GM21786 (cell line): Measurements from ENCODE around the gene APOH.

ENCODE experiments used
- ATAC-seq: cut with Tn5 transposase; IDR thresholded peaks from one replicate; pipeline ENCODE4 v1.9.1; 2021; ENCODE audit not compliant: unreplicated experiment

APOH gene

DNA sequence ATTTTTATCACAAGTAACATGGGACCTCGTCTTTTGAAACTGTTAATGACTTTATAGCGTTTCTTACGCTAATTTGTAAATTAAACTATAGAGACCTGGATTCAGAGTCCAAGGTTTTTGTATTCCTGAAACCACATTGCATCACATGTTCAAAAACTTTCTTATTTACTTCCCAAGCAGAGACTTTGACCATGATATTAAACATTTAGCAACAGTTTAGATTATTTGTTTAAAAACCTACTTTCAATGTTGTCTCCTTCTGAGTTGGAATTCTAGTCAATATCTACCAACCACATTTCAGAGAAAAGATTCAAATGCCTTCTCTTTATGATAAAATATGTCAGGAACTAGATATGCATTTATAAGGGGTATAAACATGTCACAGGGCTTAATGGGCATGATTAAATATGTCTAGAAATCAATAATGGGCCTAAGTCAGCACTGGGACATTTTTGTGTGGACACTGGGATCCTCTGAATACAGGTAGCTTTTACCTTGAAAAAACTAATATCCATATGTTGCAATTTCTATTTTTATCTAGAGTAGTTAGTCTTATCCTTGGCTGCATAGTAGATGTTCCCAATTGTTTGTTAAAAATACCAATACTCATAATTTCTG lies 6.3 kb upstream of the APOH start:
- ATAC-seq, result no peak

DNA sequence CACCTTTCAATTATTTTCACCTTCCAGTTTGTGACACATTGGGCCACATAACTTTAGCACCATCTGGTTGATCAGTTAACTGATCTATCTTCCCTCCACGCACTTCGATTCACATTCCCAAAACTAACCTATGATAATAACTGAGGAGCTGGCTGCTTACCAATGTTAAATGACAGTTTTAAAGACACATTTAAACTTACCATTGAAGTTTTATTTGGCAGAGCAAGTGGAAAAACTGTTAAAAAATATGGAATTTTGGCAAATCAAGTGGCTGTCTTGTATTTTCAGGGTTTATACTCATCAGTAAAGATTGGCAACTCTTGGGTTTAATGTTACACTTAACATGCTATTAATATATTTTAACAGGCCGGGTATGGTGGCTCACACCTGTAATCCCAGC lies 5.4 kb upstream of the APOH start:
- no peak for ATAC-seq

DNA sequence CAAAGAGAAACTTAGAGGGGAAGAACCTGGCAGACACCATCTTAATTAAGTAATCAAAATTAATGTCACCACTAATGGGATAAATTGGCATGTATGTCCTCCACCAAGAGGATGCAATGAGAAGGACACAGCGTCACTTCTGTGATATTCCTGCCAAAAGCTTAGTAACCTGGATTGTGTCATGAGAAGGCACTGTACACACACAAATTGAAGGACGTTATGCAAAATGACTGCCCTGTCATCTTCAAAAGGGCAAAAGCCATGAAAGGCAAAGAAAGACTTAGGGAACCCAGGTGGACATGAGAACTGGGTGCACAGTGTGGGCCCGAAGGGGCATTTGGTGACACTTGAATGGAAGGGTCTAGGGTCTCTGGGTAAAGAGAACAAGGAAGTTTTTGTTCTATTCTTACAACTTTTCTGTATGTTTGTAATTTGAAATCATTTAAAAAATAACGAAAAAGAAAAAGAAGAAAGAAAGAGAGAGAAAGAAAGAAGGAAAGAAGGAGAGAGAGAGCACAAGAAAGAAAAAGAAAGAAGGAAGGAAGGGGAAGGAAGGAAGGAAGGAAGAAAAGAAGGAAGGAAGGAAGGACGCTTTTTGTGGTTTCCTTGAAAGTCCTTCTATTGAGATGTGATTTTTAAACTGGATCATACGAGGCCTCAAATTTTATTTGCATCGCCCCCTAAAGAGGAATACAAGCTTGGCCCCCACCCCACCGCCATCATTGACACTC lies 4.0 kb upstream of the APOH start:
- no peak for ATAC-seq

DNA sequence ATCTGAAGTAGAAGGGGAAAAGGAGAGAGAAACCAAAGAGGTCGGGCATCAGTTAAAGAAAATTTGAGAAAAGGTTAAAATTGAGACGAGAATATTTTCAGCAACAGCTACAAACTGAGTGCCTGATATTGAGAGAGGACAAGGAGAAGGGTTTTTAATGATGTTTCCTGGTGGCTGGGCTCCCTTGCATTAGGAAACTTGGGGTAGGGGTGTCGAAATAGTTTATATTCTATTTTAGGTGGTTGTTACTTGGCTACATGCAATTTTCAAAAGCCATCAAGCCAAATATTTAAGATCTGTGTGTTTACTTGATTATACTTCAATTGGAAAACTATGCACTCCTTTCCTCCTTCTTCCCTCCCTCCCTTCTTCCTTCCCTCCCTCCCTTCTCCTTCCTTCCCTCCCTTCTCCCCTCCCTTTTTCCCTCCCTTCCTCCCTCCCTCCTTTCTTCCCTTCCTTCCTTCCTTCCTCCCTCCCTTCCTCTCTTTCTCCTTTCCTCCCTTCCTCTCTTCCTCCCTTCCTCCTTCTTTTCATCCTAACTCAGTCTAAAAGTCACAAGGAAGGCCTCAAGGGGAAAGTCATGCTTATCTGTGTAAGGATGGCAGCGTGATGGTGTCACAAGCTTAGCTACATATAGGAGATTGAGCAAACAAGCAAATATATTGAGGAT lies 1.8 kb upstream of the APOH start:
- ATAC-seq, result no peak

DNA sequence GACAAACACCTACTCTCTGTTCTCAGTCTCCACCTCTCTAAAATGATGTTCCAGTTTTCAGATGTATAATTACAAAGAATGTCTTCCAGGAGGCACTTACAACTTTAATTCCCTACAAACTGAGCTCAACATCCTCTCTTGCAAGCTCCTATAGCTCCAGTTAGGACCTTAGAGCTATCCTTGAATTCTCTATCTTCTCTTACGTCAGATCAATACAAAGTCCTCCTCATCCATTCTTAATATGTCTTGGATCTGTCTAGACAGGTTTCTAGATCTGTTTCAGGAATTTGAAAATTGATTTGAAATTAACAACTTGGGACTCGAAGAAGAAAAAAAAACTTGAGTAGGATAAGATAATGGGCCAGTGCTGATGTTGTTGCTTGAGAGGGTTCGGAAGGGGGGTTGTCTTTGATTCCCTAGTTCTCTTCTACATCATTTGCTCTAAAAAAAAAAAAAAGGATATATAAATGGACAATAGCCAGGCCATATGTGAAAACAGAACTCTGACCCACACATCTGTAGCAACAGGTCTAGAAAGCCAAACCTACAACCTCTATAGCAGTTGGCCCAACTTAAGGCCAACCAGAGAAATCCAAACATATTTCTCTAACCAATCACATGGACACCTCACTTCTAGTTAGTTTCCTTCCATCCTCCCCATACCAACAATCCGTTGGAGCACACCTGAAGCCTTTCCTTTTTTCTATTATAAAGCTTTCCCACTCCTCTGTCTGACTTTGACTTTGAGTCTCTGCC lies 746 bp upstream of the APOH start:
- ATAC-seq, result no peak

DNA sequence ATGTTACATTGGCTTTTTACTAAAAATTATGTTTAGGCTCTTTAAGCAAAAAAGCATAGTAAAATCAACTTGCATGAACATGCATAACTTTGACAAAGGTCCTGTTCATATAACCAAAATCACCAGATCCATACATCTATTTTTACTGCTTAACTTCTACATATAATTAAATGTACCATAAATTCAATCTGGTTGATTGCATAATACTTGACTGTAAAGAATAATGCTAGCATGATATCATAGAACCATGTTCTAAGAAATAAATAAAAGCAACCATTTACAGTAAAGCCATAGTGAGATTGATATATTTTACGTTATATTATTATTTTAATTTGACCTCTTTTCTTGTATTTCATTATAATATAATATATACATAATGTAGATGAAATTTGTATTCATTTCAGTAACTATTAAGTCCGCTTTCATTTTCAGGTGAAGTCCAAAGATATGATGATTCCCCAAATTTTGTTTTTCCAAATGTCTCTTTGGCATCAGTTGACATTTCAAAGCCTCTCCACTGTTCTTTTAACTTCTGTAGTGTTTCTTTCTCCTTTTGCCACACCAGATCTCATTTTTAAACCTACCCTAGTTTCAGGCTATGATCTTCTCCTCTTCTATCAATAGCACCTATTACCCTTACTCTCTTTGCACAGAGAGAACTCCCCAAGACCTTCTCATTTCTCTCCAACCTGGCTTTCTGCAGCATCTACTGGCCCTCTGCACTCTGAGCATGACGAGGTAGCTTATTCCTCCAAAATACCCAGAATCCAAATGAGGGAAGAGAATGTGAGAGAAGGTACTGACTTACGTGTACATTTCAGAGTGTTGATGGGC lies 1.8 kb downstream of the APOH start:
- ATAC-seq, result no peak

DNA sequence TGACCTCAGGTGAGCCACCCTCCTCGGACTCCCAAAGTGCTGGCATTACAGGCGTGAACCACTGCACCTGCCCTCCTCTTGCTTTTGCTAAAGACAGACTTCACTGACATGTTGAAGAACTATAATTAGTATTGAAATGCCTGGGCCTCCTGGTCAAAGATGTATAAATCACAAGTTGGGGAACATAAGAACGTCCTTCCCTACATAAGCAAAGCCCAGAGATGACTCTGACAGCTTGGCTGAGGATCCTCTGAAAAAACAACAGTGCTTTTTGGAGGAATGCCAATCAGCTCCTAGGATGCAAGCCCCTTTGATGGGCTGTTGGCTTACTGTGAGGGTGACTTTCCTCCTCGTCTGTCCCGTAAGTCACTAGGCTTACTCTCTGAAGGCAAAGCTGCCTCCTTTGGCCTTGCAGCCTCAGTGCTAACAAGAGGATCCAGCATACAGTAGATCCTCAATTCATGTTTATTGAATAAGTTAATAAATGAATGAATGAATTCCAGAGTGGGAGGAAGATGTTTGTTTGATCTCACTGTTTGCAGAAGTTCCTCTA lies 6.3 kb downstream of the APOH start:
- ATAC-seq, result no peak

DNA sequence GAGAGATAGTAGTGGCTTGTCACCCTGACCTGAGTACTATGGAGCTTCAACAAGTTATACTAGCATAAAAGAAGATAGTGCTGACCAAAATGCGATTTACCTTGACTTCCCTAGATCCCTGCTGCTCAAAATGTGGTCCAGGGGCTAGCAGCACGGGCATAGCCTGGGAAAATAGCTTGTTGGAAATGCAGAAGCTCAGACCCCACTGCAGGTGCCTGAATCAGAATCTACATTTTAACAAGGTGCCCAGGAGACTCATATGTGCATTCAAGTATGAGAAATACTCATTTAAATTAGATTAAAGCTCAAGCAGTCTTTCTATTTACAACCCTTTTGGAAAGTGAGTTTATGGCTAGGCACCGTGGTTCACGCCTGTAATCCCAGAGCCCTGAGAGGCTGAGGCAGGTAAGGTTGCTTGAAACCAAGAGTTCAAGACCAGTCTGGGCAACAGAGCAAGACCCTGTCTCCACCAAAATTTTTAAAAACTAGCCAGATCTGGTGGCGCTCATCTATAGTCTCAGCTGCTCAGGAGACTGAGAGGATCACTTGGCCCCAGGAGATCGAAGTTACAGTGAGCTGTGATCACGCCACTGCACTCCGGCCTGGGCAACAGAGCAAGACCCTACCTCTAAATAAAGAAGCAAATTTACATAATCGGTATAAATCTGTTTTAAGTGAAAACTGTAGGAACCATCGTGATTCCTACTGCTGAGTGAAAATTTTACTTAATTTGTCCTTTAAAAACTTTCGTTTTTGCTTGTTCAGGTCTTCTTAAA lies 7.3 kb downstream of the APOH start:
- no peak for ATAC-seq

DNA sequence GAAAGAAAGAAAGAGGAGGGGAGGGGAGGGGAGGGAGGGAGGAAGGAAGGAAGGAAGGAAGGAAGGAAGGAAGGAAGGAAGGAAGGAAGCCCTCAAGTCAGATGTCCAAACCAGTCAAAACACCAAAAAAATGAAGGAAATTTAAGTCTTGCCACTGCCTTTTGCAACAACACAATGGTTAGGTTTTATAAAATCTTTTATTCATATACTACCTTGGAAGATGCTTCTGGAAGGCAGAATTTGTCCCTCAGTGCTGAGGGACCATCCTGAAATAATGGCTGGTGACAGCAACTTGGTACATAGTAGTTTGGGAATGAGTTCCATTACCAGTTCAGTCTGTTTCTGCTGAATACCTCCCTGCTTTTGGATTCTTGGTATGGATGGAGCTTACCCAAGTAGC lies 7.9 kb downstream of the APOH start:
- no peak for ATAC-seq

DNA sequence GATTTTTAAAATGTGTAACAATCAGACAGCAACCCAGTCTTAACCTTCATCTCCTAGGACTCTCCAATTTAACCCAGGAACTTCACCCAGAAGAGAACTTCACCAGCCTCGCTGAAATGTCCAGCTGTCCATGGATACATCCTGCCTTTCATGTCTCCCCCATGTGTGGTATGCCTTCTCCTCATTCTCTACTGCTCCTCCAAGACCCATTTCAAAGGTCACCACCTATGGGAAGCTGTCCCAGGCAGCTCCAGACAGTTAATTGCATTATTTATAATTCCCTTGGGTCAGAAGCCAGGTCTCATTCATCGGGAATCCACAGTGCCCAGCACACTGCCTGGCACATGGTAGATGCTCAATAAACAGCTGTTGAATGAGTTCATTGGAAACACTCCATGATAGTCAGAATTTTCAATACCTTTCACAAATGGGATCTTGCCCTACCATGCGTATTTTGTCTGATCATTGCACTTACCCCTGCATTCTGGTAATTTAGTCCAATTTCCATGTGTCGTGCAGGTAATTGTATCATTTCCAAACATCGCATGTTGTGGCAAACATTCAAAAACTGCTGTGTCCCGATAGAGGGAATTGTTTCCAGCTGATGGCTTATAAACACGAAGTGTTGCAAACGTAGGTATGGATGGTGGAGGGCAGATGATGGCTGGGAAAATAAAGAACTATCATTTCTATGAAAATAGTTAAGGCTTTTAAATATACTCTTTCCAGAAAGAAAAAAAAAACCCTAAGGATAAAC lies 9.0 kb downstream of the APOH start:
- no peak for ATAC-seq

DNA sequence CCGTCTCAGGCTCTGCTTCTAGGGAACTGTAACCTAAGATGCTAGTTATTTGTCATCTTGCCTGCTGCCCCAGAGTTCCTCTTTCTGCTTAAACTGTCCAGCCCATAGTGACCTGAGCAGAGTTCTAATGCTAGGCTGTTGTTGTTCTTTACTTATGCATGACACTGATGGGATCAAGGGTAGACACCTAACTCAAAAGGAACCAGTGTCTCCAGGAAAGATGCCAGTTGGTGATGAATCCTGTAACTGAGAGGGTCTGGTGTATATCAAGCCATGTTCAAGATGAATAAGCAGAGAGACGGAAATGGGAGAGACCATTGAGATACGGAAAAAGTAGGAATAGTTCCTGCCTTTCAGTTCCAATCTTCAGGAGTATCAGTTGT lies 13.7 kb downstream of the APOH start:
- ATAC-seq, result no peak

DNA sequence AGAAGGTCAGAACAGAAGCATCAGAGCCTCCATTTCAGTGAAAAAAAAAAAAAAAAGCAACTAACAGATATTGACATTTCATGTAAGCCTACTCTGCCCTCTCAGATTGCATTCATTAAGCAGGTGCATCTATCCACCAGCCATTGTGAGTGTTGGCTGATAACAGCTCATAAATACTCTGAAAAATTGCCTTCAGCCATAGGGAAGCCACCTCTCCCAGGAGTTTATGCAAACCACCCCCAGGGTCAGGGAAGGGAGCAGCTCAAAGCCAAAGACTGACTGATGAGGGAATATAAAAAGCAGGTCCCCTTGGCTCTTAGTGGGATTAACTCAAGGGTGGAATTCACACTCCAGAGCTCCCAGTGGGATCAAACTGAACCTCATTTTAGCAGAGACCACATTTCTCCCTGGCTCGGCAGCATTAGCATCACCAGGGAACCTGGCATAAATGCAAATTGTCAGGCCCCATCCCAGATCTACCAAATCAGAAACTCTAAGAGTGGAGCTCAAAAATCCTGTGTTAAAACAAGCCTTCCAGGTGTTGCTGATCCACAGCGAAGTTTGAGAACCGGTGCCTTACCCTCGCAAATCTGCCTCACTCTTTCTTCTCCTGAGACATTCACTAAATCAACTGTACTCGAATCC lies 14.2 kb downstream of the APOH start:
- no peak for ATAC-seq

DNA sequence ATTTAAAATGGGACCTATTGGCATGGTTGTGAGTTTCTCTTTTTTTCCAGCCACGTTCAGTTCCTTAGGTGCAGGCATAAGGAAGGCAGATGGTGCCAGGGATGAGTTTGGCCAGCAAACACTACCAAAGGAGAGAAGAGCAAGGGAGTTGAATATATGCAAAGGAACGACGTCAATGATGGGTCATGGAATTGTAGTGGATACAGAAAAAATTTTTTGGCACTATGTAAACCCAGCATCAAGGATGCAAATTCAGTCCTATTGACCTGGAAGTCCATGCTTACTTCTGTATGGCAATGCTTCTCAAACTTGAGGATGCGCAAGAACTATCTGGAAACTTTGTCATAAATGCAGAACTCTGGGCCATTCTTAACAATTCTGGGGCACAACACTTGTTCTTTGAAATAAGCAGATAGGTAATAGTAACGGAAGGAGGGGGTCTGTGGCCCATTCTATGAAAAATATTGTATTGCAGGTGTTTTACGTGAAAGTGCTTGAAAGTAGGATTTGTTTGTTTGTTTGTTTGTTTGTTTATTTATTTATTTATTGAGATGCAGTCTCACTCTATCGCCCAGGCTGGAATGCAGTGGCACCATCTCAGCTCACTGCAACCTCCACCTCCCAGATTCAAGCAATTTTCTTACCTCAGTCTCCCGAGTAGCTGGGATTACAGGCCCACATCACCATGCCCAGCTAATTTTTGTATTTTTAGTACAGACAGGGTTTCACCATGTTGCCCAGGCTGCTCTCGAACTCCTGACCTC lies 18.0 kb downstream of the APOH start:
- ATAC-seq, result no peak

DNA sequence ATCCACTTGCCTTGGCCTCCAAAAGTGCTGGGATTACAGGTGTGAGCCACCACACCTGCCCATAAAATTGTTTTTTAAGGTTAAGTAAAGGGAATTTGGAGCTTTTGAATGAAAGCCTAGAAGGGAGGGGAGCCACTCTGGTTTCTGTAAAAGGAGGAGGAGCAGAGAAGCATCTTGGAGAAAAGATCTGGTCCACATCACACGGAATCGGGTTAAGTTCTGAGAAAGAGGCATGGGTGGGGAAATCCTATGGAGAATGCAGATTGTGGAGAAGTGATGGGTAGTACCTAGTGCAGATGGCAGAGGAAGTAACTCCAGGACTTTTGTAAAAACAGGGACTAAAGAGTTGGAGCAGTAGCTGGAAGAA lies 19.0 kb downstream of the APOH start:
- no peak for ATAC-seq

DNA sequence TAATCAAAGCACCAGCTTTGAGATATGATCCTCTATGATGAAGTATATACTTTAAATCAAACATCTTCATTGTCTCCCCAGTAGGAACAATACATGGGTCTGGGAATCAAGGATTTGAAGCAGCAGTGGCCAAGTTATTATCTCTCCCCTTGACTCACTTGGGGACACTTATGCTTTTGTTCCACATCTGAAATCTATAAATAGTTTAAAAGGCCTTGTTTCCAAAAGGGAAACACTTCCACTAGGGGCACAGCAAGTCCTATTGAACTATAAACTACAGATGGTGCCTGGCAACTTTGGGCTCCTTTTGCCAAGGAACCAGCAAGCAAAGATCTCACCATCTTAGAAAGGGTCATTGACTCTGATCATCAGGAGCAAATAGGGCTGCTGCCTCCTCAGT lies 21.3 kb downstream of the APOH start:
- no peak for ATAC-seq

DNA sequence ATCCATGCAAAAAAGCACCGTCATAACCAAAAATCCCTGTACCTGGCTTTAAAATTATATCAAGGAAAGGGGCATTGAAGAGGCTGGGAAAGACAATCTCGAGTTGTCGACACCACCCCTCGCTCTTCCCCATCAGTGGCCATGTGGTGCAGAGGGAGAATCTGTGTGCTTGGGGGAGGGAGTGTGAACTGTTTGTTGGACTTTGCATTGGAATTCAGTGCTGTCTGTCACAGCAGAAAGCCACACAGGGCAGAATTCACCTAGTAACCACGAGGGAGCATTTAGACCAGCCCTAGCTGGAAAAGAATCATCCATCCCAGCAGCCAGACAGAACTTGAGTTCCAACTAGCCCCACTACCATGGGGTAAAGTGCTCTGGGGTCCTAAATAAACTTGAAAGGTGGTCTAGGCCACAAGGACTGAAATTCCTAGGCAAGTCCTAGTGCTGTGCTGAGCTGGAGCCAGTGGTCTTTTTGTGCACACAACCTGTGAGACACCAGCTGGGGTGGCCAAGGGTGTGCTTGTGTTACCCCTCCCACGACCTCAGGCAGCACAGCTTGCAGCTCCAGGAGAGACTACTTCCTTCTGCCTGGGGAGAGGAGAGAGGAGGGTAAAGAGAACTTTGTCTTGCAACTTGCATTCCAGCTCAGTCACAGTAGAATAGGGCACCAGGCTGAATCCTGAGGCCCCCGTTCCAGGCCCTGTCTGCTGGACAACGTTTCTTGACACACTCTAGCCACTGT lies 25.8 kb downstream of the APOH start:
- no peak for ATAC-seq

DNA sequence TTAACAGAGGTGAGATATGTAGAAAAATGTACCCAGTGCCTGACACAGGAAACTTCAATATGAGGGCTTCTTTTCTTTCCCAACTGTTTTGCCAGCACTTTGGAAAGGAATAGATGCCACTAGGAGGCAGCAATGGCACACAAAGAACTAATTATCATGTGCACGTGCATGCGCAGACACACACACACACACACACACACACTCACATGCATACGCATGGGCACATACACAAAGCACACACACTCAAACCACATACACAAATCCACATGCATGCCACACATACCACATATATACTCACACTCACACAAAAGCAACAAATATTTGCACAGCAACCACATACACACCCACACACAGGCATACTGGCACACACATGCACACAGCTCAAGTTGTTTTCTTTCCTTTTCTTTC lies 28.5 kb downstream of the APOH start:
- no peak for ATAC-seq
